Adrenal gland (tissue), 5 donors: ENCODE data around the gene LINC01488.

ENCODE experiments used
- CTCF ChIP-seq, 6 experiments: fragments of 450-650 bp in 4 of 6; fragments of 200-600 bp in 2 of 6; sonication (generic) in 1 of 6; IDR thresholded peaks; 1 replicate in 5 of 6; 2 replicates in 1 of 6; pipeline versions ENCODE4 v1.5.1 to v1.8.0; 2016 to 2021; ENCODE audit warnings: antibody characterized with exemption in 6 of 6, mild to moderate bottlenecking in 2 of 6, moderate library complexity in 1 of 6
- POLR2A ChIP-seq, 2 donors: fragments of 450-650 bp; IDR thresholded peaks; one replicate each; pipeline ENCODE4 v1.6.1; 2017; ENCODE audit warnings: antibody characterized with exemption in 2 of 2, mild to moderate bottlenecking in 2 of 2, moderate library complexity in 1 of 2
- donor health status: DM: no; HTN: no; CAD: no.

DNA sequence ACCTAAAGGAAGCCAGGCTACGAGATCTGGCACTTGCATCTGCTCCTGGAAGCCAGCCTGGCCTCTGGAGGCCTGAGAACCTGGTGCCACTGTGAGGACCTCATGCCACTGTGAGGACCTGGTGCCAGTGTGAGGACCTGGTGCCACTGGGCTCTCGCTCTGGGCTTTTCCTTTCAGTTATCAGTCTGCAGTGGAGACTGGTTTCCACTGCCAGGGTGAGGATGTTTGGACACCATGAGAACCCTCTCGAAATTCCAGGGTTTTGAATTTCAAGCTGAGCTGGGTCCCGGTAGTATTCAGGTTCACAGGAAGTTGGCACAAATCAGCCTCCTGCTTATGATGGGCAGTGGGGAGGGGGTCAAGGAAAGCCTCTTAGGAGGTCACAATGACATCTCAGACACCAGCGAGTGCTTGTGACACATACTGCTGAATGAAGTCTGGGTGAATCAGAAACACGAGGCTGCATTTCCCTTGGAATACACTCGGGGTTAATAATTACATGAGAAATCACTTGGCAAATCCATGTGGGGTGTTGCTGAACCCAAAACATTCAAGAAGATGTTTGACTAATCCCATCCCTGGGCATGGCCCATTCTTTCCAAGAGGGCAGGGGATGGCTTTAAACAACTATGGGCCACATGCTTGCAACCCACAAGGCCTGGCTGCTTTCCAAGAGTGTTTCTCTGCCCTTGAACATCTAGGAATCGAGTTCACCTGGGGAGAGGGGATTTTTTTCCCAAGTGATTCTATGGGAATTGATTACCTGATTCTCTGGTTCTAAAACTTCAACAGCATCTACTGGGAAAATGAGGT, 60.2 kb downstream of the LINC01488 start:
- TF ChIP-seq CTCF (IDR thresholded peaks at IDR 0.05) (no peak), POLR2A (IDR thresholded peaks at IDR 0.05) (no peak)
